ENCODE results near the gene NCR3LG1. TPM values are rescaled to one million over a fixed set of nuclear protein-coding genes. Genes with fewer than 3 reads are reported as not detected.

The NCR3LG1 gene
- polyA plus RNA-seq, 1 of the 3 experiments (the other 2 are of a cell fraction) = 0.67 TPM

DNA sequence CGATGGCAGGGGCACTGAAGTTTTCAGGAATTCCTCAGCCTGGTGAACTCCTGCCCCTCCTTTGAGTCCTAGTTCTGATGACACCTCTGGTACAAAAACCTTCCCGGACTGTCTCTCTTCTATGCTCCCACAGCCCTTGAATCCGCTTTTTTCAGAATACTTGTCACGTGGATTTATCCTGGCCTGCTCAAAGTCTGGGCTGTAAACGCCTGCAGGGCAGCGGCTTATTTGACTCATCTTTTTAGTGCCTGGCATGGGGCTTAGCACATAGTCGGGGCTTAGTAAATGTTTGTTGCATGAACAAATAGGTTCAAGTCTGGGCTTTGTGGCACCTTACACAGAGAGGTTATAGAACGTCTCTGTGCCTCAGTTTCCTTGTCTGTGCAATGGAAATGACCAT lies 50.2 kb downstream of the NCR3LG1 start:
- TF ChIP-seq MEF2A (IDR thresholded peaks at IDR 0.05; ENCODE audit: borderline replicate concordance, low read depth) (no peak), FOXM1 (IDR thresholded peaks at IDR 0.05; ENCODE audit: low read depth) (no peak), ELF1 (IDR thresholded peaks at IDR 0.05) (no peak), SMC3 (IDR thresholded peaks at IDR 0.05; ENCODE audit: low read depth, low read length) (no peak), TCF12 (IDR thresholded peaks at IDR 0.05) (no peak)
- TF ChIP-seq, protein P1, sequence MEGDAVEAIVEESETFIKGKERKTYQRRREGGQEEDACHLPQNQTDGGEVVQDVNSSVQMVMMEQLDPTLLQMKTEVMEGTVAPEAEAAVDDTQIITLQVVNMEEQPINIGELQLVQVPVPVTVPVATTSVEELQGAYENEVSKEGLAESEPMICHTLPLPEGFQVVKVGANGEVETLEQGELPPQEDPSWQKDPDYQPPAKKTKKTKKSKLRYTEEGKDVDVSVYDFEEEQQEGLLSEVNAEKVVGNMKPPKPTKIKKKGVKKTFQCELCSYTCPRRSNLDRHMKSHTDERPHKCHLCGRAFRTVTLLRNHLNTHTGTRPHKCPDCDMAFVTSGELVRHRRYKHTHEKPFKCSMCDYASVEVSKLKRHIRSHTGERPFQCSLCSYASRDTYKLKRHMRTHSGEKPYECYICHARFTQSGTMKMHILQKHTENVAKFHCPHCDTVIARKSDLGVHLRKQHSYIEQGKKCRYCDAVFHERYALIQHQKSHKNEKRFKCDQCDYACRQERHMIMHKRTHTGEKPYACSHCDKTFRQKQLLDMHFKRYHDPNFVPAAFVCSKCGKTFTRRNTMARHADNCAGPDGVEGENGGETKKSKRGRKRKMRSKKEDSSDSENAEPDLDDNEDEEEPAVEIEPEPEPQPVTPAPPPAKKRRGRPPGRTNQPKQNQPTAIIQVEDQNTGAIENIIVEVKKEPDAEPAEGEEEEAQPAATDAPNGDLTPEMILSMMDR (IDR thresholded peaks at IDR 0.05) = no peak
- TF ChIP-seq, protein P2, sequence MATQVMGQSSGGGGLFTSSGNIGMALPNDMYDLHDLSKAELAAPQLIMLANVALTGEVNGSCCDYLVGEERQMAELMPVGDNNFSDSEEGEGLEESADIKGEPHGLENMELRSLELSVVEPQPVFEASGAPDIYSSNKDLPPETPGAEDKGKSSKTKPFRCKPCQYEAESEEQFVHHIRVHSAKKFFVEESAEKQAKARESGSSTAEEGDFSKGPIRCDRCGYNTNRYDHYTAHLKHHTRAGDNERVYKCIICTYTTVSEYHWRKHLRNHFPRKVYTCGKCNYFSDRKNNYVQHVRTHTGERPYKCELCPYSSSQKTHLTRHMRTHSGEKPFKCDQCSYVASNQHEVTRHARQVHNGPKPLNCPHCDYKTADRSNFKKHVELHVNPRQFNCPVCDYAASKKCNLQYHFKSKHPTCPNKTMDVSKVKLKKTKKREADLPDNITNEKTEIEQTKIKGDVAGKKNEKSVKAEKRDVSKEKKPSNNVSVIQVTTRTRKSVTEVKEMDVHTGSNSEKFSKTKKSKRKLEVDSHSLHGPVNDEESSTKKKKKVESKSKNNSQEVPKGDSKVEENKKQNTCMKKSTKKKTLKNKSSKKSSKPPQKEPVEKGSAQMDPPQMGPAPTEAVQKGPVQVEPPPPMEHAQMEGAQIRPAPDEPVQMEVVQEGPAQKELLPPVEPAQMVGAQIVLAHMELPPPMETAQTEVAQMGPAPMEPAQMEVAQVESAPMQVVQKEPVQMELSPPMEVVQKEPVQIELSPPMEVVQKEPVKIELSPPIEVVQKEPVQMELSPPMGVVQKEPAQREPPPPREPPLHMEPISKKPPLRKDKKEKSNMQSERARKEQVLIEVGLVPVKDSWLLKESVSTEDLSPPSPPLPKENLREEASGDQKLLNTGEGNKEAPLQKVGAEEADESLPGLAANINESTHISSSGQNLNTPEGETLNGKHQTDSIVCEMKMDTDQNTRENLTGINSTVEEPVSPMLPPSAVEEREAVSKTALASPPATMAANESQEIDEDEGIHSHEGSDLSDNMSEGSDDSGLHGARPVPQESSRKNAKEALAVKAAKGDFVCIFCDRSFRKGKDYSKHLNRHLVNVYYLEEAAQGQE (IDR thresholded peaks at IDR 0.05; ENCODE audit: low read depth, low read length) = no peak
- 57% methylated on average over 8 of the region's 8 CpGs for WGBS (ENCODE audit: low lambda C conversion rate)
- H3F3A ChIP-seq (replicated peaks; ENCODE audit: insufficient read depth) = no peaks in the 10 kb centered on the region
- no peaks in the 10 kb centered on the region for H3K9me3 ChIP-seq
- H3K4me1 ChIP-seq (ENCODE audit: control insufficient read depth in 1 of 2, insufficient read depth in 2 of 2, low read depth in 1 of 2, low read length in 1 of 2) = peaks cover 0 to 16% of the 10 kb centered on the region in 2 experiments; a peak in 1 of 4 replicates
- ChIA-PET CTCF (interaction anchor here (1.1 to 1.8 kb wide), 6 partner anchors 12 to 126 kb away, joined by 3 to 9 read pairs (median 5); partner anchors contain the start of gene KCNJ11), POLR2A (no interaction called here)
- H4K20me1 ChIP-seq (ENCODE audit: insufficient read depth) = no peaks in the 10 kb centered on the region
- H2AFZ ChIP-seq (ENCODE audit: low read depth) = no peak overlapping the region
- no peak for DNase-seq
- no peaks in the 10 kb centered on the region for H3K36me3 ChIP-seq (replicated peaks in 1 of 2; ENCODE audit: control insufficient read depth in 1 of 2, insufficient read depth in 2 of 2, low read length in 1 of 2)
- H3K4me2 ChIP-seq = no peak overlapping the region
- H3K9me2 ChIP-seq = no peaks in the 10 kb centered on the region
- H3K27me3 ChIP-seq (ENCODE audit: insufficient read depth) = no peaks in the 10 kb centered on the region
- no peak overlapping the region for H3K27ac ChIP-seq (ENCODE audit: low read depth in 2 of 2, low read length in 1 of 2)
- H3K4me3 ChIP-seq (ENCODE audit: low read depth in 2 of 2, low read length in 1 of 2) = no peak overlapping the region
- H3K79me2 ChIP-seq (ENCODE audit: insufficient read depth) = no peaks in the 10 kb centered on the region
- H3K9ac ChIP-seq = no peak overlapping the region

DNA sequence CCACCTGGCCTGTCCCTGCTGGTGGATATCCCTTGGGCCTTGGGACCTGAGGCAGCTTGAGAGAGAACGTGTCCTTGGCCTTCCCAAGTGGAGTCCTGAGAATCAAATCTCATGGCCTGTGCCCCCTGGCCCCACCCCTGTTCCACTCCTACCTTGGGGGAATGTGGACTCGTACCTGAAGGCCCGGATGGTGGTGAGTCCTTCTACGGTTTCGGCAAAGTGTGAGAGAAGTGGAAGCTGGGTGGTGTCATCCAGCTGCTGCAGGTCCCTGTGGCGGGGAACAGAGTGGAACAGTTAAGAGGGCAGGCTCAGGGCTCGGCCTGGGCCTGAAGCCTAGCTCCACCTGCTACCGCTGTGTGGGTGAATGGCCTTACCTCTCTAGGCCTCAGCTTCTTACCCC lies 50.9 kb downstream of the NCR3LG1 start:
- no peaks in the 10 kb centered on the region for H3K9me3 ChIP-seq
- no peaks in the 10 kb centered on the region for H3K9me2 ChIP-seq
- H2AFZ ChIP-seq (ENCODE audit: low read depth) = no peak overlapping the region
- CTCF ChIA-PET = interaction anchor here (1.1 to 1.8 kb wide), 6 partner anchors 13 to 126 kb away, joined by 3 to 10 read pairs (median 6); partner anchors contain the start of gene KCNJ11
- WGBS (ENCODE audit: low lambda C conversion rate) = 60% methylated on average over 8 of the region's 8 CpGs
- H3K27ac ChIP-seq (ENCODE audit: low read depth in 2 of 2, low read length in 1 of 2) = no peak overlapping the region
- H3K79me2 ChIP-seq (ENCODE audit: insufficient read depth) = no peaks in the 10 kb centered on the region
- no peak overlapping the region for H3K9ac ChIP-seq
- H3K36me3 ChIP-seq (replicated peaks in 1 of 2; ENCODE audit: control insufficient read depth in 1 of 2, insufficient read depth in 2 of 2, low read length in 1 of 2) = no peaks in the 10 kb centered on the region
- peaks cover 0 to 16% of the 10 kb centered on the region in 2 experiments; a peak in 1 of 4 replicates for H3K4me1 ChIP-seq (ENCODE audit: control insufficient read depth in 1 of 2, insufficient read depth in 2 of 2, low read depth in 1 of 2, low read length in 1 of 2)
- H3K4me2 ChIP-seq = no peak overlapping the region
- H3K27me3 ChIP-seq (ENCODE audit: insufficient read depth) = no peaks in the 10 kb centered on the region
- no peaks in the 10 kb centered on the region for H3F3A ChIP-seq (replicated peaks; ENCODE audit: insufficient read depth)
- POLR2A ChIA-PET = no interaction called here
- no peaks in the 10 kb centered on the region for H4K20me1 ChIP-seq (ENCODE audit: insufficient read depth)
- DNase-seq = no peak
- H3K4me3 ChIP-seq (ENCODE audit: low read depth in 2 of 2, low read length in 1 of 2) = no peak overlapping the region
- TF ChIP-seq, protein P3, sequence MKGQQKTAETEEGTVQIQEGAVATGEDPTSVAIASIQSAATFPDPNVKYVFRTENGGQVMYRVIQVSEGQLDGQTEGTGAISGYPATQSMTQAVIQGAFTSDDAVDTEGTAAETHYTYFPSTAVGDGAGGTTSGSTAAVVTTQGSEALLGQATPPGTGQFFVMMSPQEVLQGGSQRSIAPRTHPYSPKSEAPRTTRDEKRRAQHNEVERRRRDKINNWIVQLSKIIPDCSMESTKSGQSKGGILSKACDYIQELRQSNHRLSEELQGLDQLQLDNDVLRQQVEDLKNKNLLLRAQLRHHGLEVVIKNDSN (IDR thresholded peaks at IDR 0.05; ENCODE audit: borderline replicate concordance, low read depth) = no peak
- TF ChIP-seq RXRA (IDR thresholded peaks at IDR 0.05; ENCODE audit: borderline replicate concordance, low read depth) (no peak), CHD2 (IDR thresholded peaks at IDR 0.05; ENCODE audit: low read length, partially characterized antibody) (no peak)
- TF ChIP-seq, protein P2 (IDR thresholded peaks at IDR 0.05; ENCODE audit: low read depth, low read length) = no peak
- TF ChIP-seq, protein P4, sequence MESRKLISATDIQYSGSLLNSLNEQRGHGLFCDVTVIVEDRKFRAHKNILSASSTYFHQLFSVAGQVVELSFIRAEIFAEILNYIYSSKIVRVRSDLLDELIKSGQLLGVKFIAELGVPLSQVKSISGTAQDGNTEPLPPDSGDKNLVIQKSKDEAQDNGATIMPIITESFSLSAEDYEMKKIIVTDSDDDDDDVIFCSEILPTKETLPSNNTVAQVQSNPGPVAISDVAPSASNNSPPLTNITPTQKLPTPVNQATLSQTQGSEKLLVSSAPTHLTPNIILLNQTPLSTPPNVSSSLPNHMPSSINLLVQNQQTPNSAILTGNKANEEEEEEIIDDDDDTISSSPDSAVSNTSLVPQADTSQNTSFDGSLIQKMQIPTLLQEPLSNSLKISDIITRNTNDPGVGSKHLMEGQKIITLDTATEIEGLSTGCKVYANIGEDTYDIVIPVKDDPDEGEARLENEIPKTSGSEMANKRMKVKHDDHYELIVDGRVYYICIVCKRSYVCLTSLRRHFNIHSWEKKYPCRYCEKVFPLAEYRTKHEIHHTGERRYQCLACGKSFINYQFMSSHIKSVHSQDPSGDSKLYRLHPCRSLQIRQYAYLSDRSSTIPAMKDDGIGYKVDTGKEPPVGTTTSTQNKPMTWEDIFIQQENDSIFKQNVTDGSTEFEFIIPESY (IDR thresholded peaks at IDR 0.05; ENCODE audit: borderline replicate concordance, low read depth) = no peak
- TF ChIP-seq, protein P5, sequence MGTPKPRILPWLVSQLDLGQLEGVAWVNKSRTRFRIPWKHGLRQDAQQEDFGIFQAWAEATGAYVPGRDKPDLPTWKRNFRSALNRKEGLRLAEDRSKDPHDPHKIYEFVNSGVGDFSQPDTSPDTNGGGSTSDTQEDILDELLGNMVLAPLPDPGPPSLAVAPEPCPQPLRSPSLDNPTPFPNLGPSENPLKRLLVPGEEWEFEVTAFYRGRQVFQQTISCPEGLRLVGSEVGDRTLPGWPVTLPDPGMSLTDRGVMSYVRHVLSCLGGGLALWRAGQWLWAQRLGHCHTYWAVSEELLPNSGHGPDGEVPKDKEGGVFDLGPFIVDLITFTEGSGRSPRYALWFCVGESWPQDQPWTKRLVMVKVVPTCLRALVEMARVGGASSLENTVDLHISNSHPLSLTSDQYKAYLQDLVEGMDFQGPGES (IDR thresholded peaks at IDR 0.05; ENCODE audit: low read depth, low read length) = no peak
